Mesothelial cell of epicardium (in vitro differentiated cells): ENCODE results near the gene MED12. TPM values are rescaled to one million over a fixed set of nuclear protein-coding genes. Genes with fewer than 3 reads are reported as not detected.

Source experiments
- DNase-seq, 2 experiments: peaks; one replicate each; pipeline ENCODE4 v3.0.0; 2021; ENCODE audit warnings: low spot score in 2 of 2; ENCODE audit not compliant: unreplicated experiment in 2 of 2
- H3K27ac Mint-ChIP-seq: 2 replicates; pipeline ENCODE4 v1.8.0; 2021; ENCODE audit warnings: mixed read lengths
- H3K27me3 Mint-ChIP-seq: 2 replicates; pipeline ENCODE4 v1.8.0; 2021; ENCODE audit warnings: low read depth, mixed read lengths
- H3K36me3 Mint-ChIP-seq: 2 replicates; pipeline ENCODE4 v1.8.0; 2021; ENCODE audit warnings: mixed read lengths
- H3K4me1 Mint-ChIP-seq: 2 replicates; pipeline ENCODE4 v1.8.0; 2021; ENCODE audit warnings: mixed read lengths
- H3K4me3 Mint-ChIP-seq: 2 replicates; pipeline ENCODE4 v1.8.0; 2021; ENCODE audit warnings: mild to moderate bottlenecking, moderate library complexity, mixed read lengths
- H3K9me3 Mint-ChIP-seq: 2 replicates; pipeline ENCODE4 v1.8.0; 2021; ENCODE audit warnings: mixed read lengths
- total RNA-seq: library from RNA; stranded (reverse); gene quantifications from 3 replicates; pipeline ENCODE4 v1.2.1, GENCODE V29; 2021
- TF ChIP-seq, protein P1 (sequence below): fragments of 200-600 bp; sonication (generic); IDR thresholded peaks from one replicate; pipeline ENCODE4 v1.5.0; 2021; ENCODE audit warnings: antibody characterized with exemption; ENCODE audit not compliant: unreplicated experiment

Gene MED12
- total RNA-seq, 1 donor from 2014 or later, result 91.6 TPM

DNA sequence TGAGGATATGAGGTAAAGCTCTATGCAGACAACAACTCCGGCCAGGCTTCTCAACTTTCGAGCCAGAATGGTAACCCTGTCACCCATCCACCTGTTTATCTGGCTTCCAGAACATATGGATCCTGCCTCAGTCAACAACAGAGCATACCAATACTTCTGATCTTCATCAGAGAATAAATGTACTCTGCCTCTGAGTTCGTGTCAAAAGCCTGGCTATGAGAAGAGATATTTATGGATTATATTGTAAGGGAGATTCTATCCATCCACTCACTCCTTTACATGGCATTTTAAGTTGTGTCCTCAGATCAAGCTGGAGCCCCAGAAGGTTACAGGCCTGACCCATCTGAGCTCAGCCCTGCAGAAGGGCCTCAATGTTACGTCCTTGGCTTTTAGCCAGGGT lies 32.5 kb upstream of the MED12 start:
- Mint-ChIP-seq H3K27me3 (no peaks in the 10 kb centered on the region), H3K9me3 (peaks cover 3% of the 10 kb centered on the region), H3K4me1 (peaks cover 10% of the 10 kb centered on the region), H3K4me3 (no peak overlapping the region), H3K27ac (no peak overlapping the region), H3K36me3 (no peaks in the 10 kb centered on the region)
- TF ChIP-seq, protein P1, sequence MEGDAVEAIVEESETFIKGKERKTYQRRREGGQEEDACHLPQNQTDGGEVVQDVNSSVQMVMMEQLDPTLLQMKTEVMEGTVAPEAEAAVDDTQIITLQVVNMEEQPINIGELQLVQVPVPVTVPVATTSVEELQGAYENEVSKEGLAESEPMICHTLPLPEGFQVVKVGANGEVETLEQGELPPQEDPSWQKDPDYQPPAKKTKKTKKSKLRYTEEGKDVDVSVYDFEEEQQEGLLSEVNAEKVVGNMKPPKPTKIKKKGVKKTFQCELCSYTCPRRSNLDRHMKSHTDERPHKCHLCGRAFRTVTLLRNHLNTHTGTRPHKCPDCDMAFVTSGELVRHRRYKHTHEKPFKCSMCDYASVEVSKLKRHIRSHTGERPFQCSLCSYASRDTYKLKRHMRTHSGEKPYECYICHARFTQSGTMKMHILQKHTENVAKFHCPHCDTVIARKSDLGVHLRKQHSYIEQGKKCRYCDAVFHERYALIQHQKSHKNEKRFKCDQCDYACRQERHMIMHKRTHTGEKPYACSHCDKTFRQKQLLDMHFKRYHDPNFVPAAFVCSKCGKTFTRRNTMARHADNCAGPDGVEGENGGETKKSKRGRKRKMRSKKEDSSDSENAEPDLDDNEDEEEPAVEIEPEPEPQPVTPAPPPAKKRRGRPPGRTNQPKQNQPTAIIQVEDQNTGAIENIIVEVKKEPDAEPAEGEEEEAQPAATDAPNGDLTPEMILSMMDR, result no peak
- no peak for DNase-seq

DNA sequence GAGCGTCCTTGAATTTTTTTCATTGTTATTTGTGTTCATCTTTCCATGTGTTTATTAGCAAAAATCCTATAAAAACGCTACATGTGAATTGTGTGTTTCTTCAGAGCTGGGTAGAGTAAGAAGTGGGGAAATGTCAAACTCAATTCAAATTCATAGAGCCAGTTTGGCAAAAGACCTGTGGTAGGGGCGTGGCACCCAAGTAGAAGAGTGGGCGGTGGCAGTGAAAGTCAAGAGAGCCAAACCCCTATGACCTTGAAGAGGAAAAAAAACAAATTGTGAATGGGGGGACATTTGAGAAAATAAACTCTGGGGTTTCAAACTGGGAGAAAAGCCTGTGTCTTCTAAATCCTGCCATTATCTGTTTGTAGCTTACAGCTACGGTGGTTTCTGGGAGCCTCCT lies 27.1 kb upstream of the MED12 start:
- Mint-ChIP-seq H3K4me3 (no peak overlapping the region), H3K4me1 (peaks cover 2% of the 10 kb centered on the region), H3K36me3 (no peaks in the 10 kb centered on the region), H3K27ac (no peak overlapping the region), H3K27me3 (no peaks in the 10 kb centered on the region), H3K9me3 (peaks cover 14% of the 10 kb centered on the region)
- no peak for DNase-seq
- TF ChIP-seq, protein P1, result no peak

DNA sequence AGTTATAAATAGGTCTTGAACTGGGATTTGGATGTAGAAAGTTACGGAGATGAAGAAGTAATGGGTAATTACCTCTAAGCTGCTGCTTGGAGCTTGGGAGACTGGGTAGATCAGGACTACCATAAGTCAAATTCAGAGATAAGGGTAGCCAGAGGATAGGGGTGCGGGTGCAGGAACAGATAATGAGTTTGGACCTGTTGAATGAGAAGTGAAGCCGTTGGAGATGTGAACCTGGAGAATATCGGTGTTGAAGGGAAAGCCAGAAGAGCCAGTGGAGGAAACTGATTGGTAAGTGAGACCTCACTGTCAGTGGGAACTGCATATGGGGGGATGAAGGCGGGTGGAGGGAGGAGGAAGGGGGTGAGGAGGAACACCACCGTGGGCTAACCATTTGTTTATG lies 23.4 kb upstream of the MED12 start:
- no peaks in the 10 kb centered on the region for H3K27me3 Mint-ChIP-seq
- no peak for DNase-seq
- H3K4me3 Mint-ChIP-seq, result peak overlapping the region; percentile 83
- peaks cover 18% of the 10 kb centered on the region for H3K9me3 Mint-ChIP-seq
- H3K36me3 Mint-ChIP-seq, result no peaks in the 10 kb centered on the region
- H3K27ac Mint-ChIP-seq, result no peak overlapping the region
- TF ChIP-seq, protein P1, result no peak
- peaks cover 24% of the 10 kb centered on the region for H3K4me1 Mint-ChIP-seq

DNA sequence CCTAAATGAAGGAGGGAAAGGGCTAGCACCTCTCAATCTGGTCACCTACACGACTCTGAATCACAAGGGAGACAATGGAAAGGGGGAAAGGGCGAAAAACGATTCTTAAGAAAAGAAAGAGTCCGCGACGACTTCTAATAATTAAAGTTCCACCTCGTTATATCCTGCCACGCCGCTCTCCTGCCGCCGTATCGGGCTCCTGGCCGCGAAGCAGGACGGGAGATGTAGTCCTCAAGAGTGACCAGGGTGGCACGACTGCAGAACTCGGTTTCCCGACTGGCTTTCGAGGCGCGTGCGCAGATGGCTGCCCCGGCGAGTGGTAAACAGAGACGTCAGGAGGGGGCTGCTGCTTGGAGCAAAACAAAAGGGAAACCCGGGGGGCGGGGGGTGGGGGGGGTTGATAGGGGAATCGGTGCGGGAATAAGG lies 22.8 kb upstream of the MED12 start, which contains the start of gene FOXO4:
Gene FOXO4 (plus strand): TSS at position 297 of the 426 bp plus-strand sequence. CDS start 678 bp downstream, outside the sequence.
- no peaks in the 10 kb centered on the region for H3K36me3 Mint-ChIP-seq
- no peaks in the 10 kb centered on the region for H3K27me3 Mint-ChIP-seq
- TF ChIP-seq, protein P1, result no peak
- H3K4me1 Mint-ChIP-seq, result peaks cover 27% of the 10 kb centered on the region
- peak within 1 kb of the TSS; percentile 91 for H3K27ac Mint-ChIP-seq
- peaks cover 18% of the 10 kb centered on the region for H3K9me3 Mint-ChIP-seq
- DNase-seq, result peak; percentile 73 to 88
- H3K4me3 Mint-ChIP-seq, result peak within 1 kb of the TSS; percentile 83

DNA sequence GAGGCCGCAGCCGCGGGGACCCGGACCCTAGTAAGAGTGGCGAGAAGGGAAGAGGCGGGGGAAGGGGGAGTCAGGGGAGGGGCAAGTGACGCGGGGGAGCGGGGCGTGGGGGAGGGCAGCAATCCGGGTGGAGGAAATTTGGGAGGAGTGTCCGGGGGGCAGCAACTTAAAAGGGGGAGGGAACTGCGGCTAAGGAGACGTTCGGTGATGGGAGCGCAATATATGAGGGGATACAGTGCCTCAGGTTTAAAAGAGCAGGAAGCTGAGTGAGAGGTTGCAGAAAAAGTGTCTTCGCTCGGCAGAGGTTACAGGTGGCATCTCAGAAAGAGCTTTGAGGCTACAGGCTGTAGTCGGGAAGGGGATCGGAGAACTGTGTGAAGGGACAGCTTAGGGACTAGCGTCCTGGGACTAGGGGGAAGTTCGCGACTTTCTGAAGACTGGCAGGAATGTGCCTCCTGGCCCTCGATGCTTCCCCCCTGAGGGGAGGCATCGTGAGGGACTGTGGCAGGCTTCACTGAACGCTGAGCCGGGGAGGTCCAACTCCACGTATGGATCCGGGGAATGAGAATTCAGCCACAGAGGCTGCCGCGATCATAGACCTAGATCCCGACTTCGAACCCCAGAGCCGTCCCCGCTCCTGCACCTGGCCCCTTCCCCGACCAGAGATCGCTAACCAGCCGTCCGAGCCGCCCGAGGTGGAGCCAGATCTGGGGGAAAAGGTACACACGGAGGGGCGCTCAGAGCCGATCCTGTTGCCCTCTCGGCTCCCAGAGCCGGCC lies 22.2 kb upstream of the MED12 start:
- Mint-ChIP-seq H3K4me1 (peaks cover 29% of the 10 kb centered on the region), H3K9me3 (peaks cover 18% of the 10 kb centered on the region), H3K36me3 (no peaks in the 10 kb centered on the region), H3K27ac (peak overlapping the region; percentile 91), H3K4me3 (peak overlapping the region; percentile 83), H3K27me3 (no peaks in the 10 kb centered on the region)
- TF ChIP-seq, protein P1, result no peak
- DNase-seq, result peak in 1 of 2 experiments; percentile 42
